Naive B cell (primary cell): ENCODE results near the gene IDH3G. TPM values are rescaled to one million over a fixed set of nuclear protein-coding genes. Genes with fewer than 3 reads are reported as not detected.

Experiments used
- ATAC-seq, 2 donors: fragments of 150-1000 bp; cut with Tn5 transposase; 2 replicates each; pipeline ENCODE4 v1.10.0; 2021; ENCODE audit warnings: low read depth in 2 of 2, mild to moderate bottlenecking in 2 of 2, moderate library complexity in 2 of 2
- DNase-seq: peaks from one replicate; pipeline ENCODE4 v3.0.0; 2022
- H3K27ac Mint-ChIP-seq, 6 donors: one replicate each; pipeline ENCODE4 v1.8.0; 2020 to 2022; ENCODE audit warnings: mild to moderate bottlenecking in 6 of 6, mixed read lengths in 6 of 6, moderate library complexity in 5 of 6, inconsistent platforms in 2 of 6
- H3K27me3 Mint-ChIP-seq, 3 donors: one replicate each; pipeline ENCODE4 v1.8.0; 2021 to 2022; ENCODE audit warnings: mixed read lengths in 3 of 3, mild to moderate bottlenecking in 1 of 3
- H3K36me3 Mint-ChIP-seq, 2 donors: one replicate each; pipeline ENCODE4 v1.8.0; 2020 to 2022; ENCODE audit warnings: mixed read lengths in 2 of 2, inconsistent platforms in 1 of 2, mild to moderate bottlenecking in 1 of 2
- H3K4me1 Mint-ChIP-seq, 3 donors: one replicate each; pipeline ENCODE4 v1.8.0; 2020 to 2022; ENCODE audit warnings: mixed read lengths in 3 of 3, inconsistent platforms in 1 of 3, mild to moderate bottlenecking in 1 of 3, moderate library complexity in 1 of 3
- H3K4me3 Mint-ChIP-seq, 8 donors: one replicate each; pipeline ENCODE4 v1.8.0; 2020 to 2022; ENCODE audit warnings: mild to moderate bottlenecking in 8 of 8, mixed read lengths in 8 of 8, moderate library complexity in 8 of 8, inconsistent platforms in 2 of 8
- H3K9me3 Mint-ChIP-seq, 7 donors: one replicate each; pipeline ENCODE4 v1.8.0; 2020 to 2022; ENCODE audit warnings: mixed read lengths in 7 of 7, mild to moderate bottlenecking in 5 of 7, inconsistent platforms in 2 of 7, moderate library complexity in 1 of 7
- polyA plus RNA-seq, 6 donors: library from polyadenylated mRNA; unstranded; fragments of 300-500 nt; fragmentation: Illumina TruSeq; gene quantifications; one replicate each; pipeline ENCODE4 v1.2.3, GENCODE V29; 2021; ENCODE audit warnings: low read depth in 6 of 6

The IDH3G gene
- polyA plus RNA-seq, 6 donors from 2014 or later = 78.9 to 112 (median 94.3) TPM

GRCh38 chrX:153806999-153807575 lies 12.9 kb upstream of the IDH3G start:
- ATAC-seq (no peak), DNase-seq (no peak)
- Mint-ChIP-seq H3K27me3 (peaks cover 8 to 17% (median 9%) of the 10 kb centered on the region in 3 donors), H3K27ac (no peak overlapping the region), H3K36me3 (no peaks in the 10 kb centered on the region), H3K4me1 (no peaks in the 10 kb centered on the region), H3K9me3 (peaks cover 0 to 3% (median 0%) of the 10 kb centered on the region in 7 donors), H3K4me3 (no peak overlapping the region)

GRCh38 chrX:153805436-153805835 lies 11.3 kb upstream of the IDH3G start:
- H3K4me3 Mint-ChIP-seq = peak overlapping the region in 1 of 8 donors; percentile 53
- ATAC-seq = no peak
- H3K4me1 Mint-ChIP-seq = no peaks in the 10 kb centered on the region

GRCh38 chrX:153804621-153805020 lies 10.4 kb upstream of the IDH3G start:
- ATAC-seq (no peak), DNase-seq (no peak)
- Mint-ChIP-seq H3K9me3 (peaks cover 0 to 3% (median 0%) of the 10 kb centered on the region in 7 donors), H3K4me1 (no peaks in the 10 kb centered on the region), H3K27ac (no peak overlapping the region), H3K4me3 (no peak overlapping the region), H3K36me3 (no peaks in the 10 kb centered on the region), H3K27me3 (peaks cover 0 to 8% (median 0%) of the 10 kb centered on the region in 3 donors)

More at GRCh38 chrX:153805436-153805835, 11.3 kb upstream of the IDH3G start:
- no peak for DNase-seq
- no peak overlapping the region for H3K27ac Mint-ChIP-seq
- peaks cover 0 to 8% (median 0%) of the 10 kb centered on the region in 3 donors for H3K27me3 Mint-ChIP-seq
- H3K36me3 Mint-ChIP-seq = no peaks in the 10 kb centered on the region
- peaks cover 0 to 3% (median 0%) of the 10 kb centered on the region in 7 donors for H3K9me3 Mint-ChIP-seq

GRCh38 chrX:153804100-153804595 lies 10.0 kb upstream of the IDH3G start:
- ATAC-seq (no peak), DNase-seq (no peak)
- Mint-ChIP-seq H3K36me3 (no peaks in the 10 kb centered on the region), H3K4me3 (peak overlapping the region in 1 of 8 donors; percentile 41), H3K27me3 (peaks cover 0 to 8% (median 0%) of the 10 kb centered on the region in 3 donors), H3K9me3 (peaks cover 0 to 3% (median 0%) of the 10 kb centered on the region in 7 donors), H3K4me1 (no peaks in the 10 kb centered on the region), H3K27ac (no peak overlapping the region)

GRCh38 chrX:153803211-153804099 lies 9.3 kb upstream of the IDH3G start:
- no peak for ATAC-seq
- Mint-ChIP-seq H3K4me3 (no peak overlapping the region), H3K9me3 (peaks cover 0 to 3% (median 0%) of the 10 kb centered on the region in 7 donors), H3K27me3 (peaks cover 0 to 8% (median 0%) of the 10 kb centered on the region in 3 donors), H3K27ac (peak overlapping the region in 1 of 6 donors; percentile 34), H3K36me3 (peaks cover 0 to under 1% of the 10 kb centered on the region in 2 donors), H3K4me1 (no peaks in the 10 kb centered on the region)
- DNase-seq = no peak

GRCh38 chrX:153802513-153803045 lies 8.4 kb upstream of the IDH3G start:
- ATAC-seq = no peak
- no peak for DNase-seq
- peaks cover 0 to 2% (median 0%) of the 10 kb centered on the region in 3 donors for H3K27me3 Mint-ChIP-seq
- peaks cover 0 to 2% (median 0%) of the 10 kb centered on the region in 7 donors for H3K9me3 Mint-ChIP-seq
- H3K36me3 Mint-ChIP-seq = peaks cover 0 to 7% of the 10 kb centered on the region in 2 donors
- H3K27ac Mint-ChIP-seq = peak overlapping the region in 2 of 6 donors; percentile 42 to 54
- H3K4me1 Mint-ChIP-seq = no peaks in the 10 kb centered on the region
- no peak overlapping the region for H3K4me3 Mint-ChIP-seq

- Mint-ChIP-seq H3K27ac (no peak overlapping the region), H3K36me3 (peaks cover 0 to 7% of the 10 kb centered on the region in 2 donors), H3K9me3 (peaks cover 0 to 2% (median 0%) of the 10 kb centered on the region in 7 donors), H3K4me1 (peaks cover 0 to 4% (median 0%) of the 10 kb centered on the region in 3 donors), H3K4me3 (peak overlapping the region in 1 of 8 donors; percentile 56), H3K27me3 (no peaks in the 10 kb centered on the region)
- ATAC-seq (no peak), DNase-seq (no peak)
Measured at GRCh38 chrX:153801669-153802068, 7.5 kb upstream of the IDH3G start.

GRCh38 chrX:153800746-153801145 lies 6.6 kb upstream of the IDH3G start:
- DNase-seq (no peak), ATAC-seq (no peak)
- H3K27me3 Mint-ChIP-seq = no peaks in the 10 kb centered on the region
- no peak overlapping the region for H3K4me3 Mint-ChIP-seq
- peaks cover 0 to 5% (median 0%) of the 10 kb centered on the region in 7 donors for H3K9me3 Mint-ChIP-seq
- H3K4me1 Mint-ChIP-seq = peaks cover 6 to 13% (median 7%) of the 10 kb centered on the region in 3 donors
- H3K27ac Mint-ChIP-seq = no peak overlapping the region
- peaks cover 0 to 7% of the 10 kb centered on the region in 2 donors for H3K36me3 Mint-ChIP-seq

GRCh38 chrX:153800177-153800722 lies 6.1 kb upstream of the IDH3G start:
- Mint-ChIP-seq H3K9me3 (peaks cover 0 to 5% (median 0%) of the 10 kb centered on the region in 7 donors), H3K4me3 (no peak overlapping the region), H3K27me3 (no peaks in the 10 kb centered on the region), H3K36me3 (peaks cover 0 to 7% of the 10 kb centered on the region in 2 donors), H3K27ac (no peak overlapping the region), H3K4me1 (peaks cover 6 to 13% (median 7%) of the 10 kb centered on the region in 3 donors)
- ATAC-seq = no peak
- DNase-seq = no peak

GRCh38 chrX:153799326-153799725 lies 5.2 kb upstream of the IDH3G start:
- H3K27me3 Mint-ChIP-seq = no peaks in the 10 kb centered on the region

GRCh38 chrX:153797415-153798015 lies 3.3 kb upstream of the IDH3G start:
- ATAC-seq (no peak), DNase-seq (no peak)
- Mint-ChIP-seq H3K4me1 (peaks cover 16 to 25% (median 21%) of the 10 kb centered on the region in 3 donors), H3K4me3 (peak overlapping the region in 2 of 8 donors; percentile 6 to 29), H3K9me3 (peaks cover 0 to 5% (median 0%) of the 10 kb centered on the region in 7 donors), H3K27me3 (no peaks in the 10 kb centered on the region), H3K27ac (no peak overlapping the region), H3K36me3 (peaks cover 0 to 7% of the 10 kb centered on the region in 2 donors)

More at GRCh38 chrX:153799326-153799725, 5.2 kb upstream of the IDH3G start:
- no peak for DNase-seq
- no peak for ATAC-seq
- H3K4me3 Mint-ChIP-seq = no peak overlapping the region
- no peak overlapping the region for H3K27ac Mint-ChIP-seq
- peaks cover 0 to 7% of the 10 kb centered on the region in 2 donors for H3K36me3 Mint-ChIP-seq
- H3K9me3 Mint-ChIP-seq = peaks cover 0 to 5% (median 0%) of the 10 kb centered on the region in 7 donors
- peaks cover 10 to 16% (median 12%) of the 10 kb centered on the region in 3 donors for H3K4me1 Mint-ChIP-seq

GRCh38 chrX:153794897-153795816 lies 982 bp upstream of the IDH3G start:
- Mint-ChIP-seq H3K4me1 (peaks cover 20 to 30% (median 21%) of the 10 kb centered on the region in 3 donors), H3K36me3 (peaks cover 0 to 7% of the 10 kb centered on the region in 2 donors), H3K27ac (peak overlapping the region in 3 of 6 donors; percentile 50 to 96 (median 93)), H3K27me3 (no peaks in the 10 kb centered on the region), H3K4me3 (peak overlapping the region; percentile 84 to 98 (median 92)), H3K9me3 (peaks cover 0 to 5% (median 0%) of the 10 kb centered on the region in 7 donors)
- DNase-seq (no peak), ATAC-seq (no peak)
